SU-DHL-6 (cell line): ENCODE results near the gene FN1.

Experiments used
- EZH2phosphoT487 ChIP-seq: fragments of 200-600 bp; sonication (generic), shearing (Covaris generic); conservative IDR thresholded peaks from 2 replicates; pipeline ENCODE4 v1.6.1; 2018; ENCODE audit warnings: mild to moderate bottlenecking, antibody characterized with exemption, low read length, moderate library complexity, mixed read lengths
- TF ChIP-seq, protein P1 (sequence below): fragments of 200-600 bp; sonication (generic); IDR thresholded peaks from one replicate; pipeline ENCODE4 v1.5.1; 2017; ENCODE audit warnings: antibody characterized with exemption, mild to moderate bottlenecking, low read length, moderate library complexity; ENCODE audit not compliant: insufficient read depth, poor library complexity, severe bottlenecking

- TF ChIP-seq, protein P1, sequence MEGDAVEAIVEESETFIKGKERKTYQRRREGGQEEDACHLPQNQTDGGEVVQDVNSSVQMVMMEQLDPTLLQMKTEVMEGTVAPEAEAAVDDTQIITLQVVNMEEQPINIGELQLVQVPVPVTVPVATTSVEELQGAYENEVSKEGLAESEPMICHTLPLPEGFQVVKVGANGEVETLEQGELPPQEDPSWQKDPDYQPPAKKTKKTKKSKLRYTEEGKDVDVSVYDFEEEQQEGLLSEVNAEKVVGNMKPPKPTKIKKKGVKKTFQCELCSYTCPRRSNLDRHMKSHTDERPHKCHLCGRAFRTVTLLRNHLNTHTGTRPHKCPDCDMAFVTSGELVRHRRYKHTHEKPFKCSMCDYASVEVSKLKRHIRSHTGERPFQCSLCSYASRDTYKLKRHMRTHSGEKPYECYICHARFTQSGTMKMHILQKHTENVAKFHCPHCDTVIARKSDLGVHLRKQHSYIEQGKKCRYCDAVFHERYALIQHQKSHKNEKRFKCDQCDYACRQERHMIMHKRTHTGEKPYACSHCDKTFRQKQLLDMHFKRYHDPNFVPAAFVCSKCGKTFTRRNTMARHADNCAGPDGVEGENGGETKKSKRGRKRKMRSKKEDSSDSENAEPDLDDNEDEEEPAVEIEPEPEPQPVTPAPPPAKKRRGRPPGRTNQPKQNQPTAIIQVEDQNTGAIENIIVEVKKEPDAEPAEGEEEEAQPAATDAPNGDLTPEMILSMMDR, result no peak
- TF ChIP-seq EZH2phosphoT487, result no peak
Observed at GRCh38 chr2:215371915-215372897, 63.7 kb downstream of the FN1 start.
